GM18873 (cell line): ENCODE data around the gene FHOD1.

ENCODE experiments used
- ATAC-seq: cut with Tn5 transposase; IDR thresholded peaks from one replicate; pipeline ENCODE4 v1.9.1; 2021; ENCODE audit warnings: mild to moderate bottlenecking, moderate library complexity, moderate number of reproducible peaks; ENCODE audit not compliant: unreplicated experiment, low FRiP score

FHOD1 gene

DNA sequence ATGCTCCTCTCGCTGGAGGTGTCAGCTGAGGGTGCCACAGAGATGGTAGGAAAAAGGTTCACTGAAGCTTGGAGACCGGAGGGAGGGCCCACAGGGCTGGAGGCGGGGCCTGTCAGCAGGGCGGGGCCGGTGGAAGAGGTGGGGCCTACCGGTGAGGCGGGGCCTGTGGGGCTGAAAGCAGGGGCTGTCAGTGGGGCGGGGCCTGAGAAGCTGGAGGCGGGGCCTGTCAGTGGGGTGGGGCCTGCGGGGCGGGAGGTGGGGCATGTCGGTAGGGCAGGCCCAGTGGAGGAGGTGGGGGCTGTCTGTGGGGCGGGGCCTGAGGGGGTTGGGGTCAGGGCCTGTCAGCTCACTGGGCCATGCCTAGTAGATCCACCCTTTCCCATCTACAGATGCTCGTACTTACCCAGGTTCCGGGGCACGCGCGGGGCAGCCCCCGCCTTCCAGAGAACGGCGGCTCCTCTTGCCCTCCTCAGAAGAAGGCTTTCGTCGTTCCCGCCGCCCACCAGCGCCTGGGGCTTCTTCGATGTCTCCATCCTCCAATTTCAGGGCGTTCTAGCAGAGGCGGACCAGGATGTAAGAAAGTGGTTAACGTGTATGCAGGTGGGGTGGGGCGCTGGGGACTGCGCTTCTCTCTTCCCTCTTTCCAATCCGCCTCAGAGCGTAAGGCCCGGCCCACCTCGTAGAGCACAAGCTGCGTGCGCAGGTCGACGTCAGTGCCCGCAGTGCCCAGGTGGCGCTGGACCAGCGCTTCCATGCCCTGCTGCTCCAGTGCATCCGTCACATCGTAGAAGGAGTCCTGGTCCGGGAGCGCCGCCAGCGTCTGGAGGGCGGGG, 10.5 kb downstream of the FHOD1 start:
- no peak for ATAC-seq

DNA sequence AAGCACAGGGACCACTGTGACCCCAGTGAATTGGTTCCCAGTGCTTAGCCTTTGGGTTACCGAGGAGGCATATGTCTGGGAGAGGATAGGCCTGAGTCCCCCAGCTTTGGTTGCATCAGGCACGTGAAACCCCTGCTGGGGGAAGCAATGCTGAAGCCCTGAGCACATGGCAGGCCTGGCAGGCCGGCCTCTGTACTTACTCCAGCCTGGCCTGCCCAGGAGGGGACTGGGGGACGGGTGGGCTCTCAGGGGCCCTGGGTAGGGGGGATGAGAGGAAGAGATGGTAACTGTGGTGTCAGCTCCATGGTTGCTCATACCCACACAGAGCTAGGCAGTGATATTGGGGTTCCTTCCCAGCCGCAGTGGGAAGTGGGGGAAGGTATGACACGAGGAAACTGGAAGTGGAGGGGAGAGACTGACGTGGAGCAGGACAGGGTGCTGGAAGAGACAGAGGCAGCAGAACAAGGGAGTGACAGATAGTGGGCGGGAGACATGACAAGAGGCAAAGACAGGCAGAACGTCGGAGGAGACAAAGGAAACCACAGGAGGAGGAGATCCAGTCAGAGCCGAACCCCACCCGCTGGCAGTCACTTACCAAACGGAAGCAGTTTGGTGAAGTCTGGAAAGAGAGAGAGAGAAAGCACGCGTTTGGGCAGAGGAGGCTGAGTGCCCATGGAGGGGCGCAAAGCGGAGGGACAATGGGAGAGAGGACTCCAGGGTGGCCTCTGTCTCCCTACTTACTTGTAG, 11.3 kb downstream of the FHOD1 start:
- ATAC-seq, result no peak

DNA sequence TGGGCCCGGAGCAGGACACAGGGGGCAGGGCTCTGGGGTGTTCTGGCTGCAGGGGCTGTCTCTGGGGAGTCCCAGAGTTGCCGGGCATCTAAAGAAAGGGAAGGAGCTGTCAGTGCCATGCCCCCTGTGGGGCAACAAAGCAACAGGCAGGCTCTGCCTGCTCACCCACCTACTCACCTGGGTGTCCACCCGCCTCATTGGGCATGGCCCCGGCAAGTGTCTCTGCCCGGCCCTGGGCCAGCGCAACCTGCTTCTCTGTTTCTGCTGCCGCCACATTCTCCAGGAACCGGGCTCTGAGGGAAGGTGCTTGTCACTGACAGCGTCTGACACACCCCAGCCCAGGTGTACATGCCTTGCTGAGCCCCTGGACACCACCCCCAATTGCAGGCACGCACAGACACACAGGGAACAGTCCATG, 13.1 kb downstream of the FHOD1 start:
- ATAC-seq, result no peak

DNA sequence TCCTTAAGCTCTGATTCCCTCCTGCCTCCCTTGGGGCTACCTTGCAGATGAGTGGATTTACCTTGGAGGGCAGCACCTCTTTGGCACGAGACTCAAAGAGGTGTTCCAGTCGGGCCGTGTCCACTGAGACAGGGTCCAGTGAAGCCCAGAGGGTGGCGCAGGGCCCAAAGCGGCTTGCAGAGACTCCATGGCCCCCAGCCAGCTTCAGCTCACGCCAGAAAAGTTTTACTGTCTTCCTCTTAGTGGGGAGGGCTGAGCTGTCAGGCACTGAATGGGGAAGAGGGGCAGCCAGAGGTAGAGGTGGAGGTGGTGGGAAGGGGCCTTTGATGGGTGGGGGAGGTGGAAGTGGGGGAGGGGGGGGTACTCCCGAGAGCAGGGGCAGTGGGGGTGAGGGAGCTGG, 13.7 kb downstream of the FHOD1 start:
- ATAC-seq, result no peak

DNA sequence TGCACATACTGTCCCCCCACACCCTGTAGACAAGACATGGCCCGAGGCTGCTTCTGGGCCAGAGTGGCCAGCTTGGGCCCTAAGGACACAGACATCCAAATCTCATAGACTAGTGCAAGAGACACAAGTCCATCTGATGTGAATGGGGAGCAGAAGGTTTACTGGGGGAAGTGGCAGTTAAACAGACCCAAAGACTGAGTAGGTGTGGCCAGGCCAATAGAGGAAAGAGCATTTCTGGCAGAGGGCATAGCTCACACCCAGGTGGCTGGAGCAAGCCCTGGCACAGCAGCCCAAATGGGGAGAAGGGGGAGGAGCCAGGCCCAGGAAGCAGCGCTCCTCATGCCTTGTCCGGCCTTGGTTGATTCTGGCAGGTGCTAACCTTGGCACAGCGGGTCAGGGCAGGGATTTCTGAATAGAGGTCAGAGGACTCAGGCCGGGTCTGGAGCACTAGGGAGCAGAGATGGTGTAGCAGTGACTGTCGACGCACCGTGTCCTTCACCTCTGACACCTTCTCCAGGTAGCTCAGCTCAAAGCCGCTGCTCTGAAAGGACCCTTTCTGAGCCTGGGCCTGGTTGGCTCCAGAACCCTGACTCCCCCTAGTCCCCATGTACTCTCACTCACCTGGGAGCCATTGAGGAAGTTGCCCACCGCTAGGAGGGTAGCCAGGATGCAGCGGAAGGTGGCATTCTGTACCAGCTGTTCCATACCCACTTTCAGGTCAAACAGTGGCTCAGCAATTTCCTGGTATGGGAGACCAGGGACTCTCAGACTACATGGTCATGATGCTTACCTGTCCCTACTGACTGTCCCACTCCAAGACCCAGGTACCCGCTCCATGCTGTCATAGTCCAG, 16.2 kb downstream of the FHOD1 start:
- no peak for ATAC-seq

DNA sequence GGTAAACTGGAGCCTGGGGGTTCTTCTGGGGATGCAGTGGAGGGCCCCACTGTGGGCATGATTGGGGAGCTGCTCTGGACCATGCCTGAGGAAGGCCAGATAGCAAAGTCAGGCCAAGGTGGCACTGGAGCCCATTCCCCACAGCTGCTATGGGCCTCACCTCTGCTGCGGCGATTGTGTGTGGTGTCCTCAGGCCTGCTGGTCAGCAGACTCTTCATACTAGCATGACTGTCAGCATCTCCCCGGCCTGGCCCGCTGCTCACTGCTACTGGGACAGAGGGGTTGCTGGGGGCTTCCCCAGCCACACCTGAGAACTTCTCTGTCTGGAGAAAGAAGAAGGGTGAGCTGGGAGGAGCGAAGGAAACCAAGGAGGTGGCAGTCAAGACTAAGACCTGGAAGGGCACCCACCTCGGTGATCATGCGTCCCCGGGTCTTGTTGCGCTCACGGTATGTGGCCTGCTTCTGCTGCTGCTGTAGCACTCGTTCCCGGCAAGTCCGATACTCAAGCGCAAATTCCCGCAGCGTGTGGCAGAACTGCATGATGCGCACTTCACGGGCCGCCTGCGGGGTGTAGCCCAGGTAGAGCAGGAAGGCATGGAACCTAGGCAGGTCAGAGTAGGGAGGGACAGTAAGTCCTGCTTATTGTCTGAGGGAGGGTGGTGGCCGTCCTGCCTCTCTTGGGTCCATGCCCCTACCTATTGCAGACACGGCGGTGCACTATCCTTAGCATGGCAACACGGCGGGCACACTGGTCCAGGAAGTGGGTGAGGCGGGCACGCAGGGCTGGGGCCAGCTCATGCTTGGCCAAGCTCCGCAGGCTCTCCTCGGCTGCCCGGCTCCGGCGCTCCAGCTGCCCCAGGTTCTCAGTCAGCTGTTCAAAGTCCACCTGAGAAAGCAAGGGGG, 17.1 kb downstream of the FHOD1 start:
- ATAC-seq, result no peak

DNA sequence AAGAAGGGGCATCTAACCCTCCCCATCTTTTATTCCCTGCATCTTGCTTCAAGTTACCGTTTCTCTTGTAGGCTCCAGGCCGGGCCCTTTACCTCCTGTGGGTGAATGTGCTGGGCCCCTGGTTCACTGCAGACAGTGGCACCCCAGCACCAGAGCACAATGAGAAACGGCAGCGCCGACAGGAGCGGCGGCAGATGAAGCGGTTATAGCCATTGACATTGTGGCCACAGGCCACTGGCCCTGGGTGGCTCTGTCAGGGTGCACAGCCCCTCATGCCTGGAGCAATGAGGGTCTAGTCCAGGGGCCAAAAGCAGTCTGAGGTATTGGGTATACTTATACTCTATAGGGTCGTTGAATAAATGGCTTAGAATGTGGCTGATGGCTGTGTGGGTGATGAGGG, 18.4 kb downstream of the FHOD1 start:
- ATAC-seq, result no peak

DNA sequence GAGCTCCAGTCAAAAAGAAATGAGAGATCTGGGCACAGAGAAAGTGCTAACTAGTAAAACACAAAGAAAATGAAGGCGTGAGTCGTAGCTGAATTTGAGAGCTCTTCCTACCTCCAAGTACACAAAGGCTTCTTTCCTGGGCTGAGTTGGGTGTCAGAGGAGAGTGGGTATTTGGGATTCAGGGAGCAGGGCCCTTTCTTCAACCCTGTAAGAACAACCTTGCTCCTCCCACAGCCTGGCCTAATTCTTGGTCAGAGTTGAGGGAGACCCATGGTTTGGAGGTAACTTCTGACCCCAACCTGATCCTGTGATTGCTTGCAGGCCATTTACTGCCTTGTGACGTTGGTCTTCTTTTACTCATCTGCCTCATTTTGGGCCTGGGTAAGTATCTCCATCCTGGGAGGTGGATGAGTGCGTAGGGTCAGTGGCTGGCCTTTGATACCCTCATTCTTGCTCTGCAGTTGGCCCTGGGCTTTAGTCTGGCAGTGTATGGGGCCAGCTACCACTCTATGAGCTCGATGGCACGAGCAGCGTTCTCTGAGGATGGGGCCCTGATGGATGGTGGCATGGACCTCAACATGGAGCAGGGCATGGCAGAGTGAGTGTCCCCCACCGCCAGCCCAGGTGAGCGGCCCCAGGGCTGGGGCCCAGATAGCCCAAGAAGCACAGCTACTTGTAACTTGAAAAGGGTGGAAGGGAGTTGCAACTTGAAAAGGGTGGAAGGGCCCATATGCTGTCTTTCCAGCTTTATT, 19.1 kb downstream of the FHOD1 start:
- no peak for ATAC-seq

DNA sequence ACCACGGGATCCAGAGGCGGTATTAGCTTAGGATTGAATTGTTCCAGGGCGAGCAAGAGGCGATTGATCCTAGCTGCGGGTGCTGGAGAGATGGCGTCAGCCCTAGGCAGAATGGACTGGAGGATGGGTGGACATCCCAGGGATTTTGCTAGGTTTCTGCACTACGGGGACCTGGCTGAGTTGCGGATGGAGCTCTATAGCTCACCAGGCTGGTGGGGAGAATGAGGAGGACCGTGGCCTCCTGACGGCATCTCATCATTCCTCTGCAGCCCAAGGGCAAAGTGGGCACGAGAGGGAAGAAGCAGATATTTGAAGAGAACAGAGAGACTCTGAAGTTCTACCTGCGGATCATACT, 19.7 kb downstream of the FHOD1 start:
- ATAC-seq, result no peak

DNA sequence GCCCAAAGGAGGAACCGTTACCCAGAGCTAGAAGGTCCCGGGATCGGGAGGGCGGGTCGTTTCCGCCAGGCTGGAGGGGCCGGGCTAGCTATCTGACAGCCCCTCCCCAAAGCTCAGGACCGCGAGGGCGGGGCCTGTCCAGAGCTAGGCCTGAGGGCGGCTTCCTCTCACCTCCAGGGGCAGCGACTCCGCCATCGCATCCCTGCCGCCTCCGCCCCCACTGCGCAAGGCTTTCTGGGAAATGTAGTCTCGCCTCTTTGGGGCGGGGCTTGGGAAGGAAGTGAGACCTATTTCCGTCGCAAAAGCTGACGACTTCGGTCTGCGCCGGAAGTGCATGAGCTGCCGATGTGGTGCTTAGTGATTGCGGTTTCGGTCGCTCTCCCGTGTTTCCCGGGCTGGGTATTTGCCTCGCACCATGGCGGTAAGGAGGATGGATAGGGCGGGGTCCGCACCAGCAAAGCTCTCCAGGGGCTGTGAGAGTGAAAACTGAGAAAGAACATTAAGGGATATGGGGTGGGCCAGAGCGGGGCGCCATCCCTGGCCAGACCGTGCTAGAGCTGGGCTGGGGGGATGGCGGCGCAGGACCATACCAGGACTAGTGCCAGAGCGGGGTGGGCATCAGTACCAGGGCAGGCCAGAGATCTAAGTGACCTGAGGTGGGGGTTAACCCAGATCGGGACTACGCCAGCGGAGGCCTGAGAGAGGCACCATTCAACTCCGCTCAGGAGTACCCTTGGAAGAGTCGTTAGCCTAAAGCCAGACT, 20.3 kb downstream of the FHOD1 start, which contains the start of gene TMEM208:
TMEM208 (plus strand) TSS at position 327 of the 763 bp plus-strand sequence; CDS start at position 416, 89 bp downstream.
- ATAC-seq, result peak; percentile 80

DNA sequence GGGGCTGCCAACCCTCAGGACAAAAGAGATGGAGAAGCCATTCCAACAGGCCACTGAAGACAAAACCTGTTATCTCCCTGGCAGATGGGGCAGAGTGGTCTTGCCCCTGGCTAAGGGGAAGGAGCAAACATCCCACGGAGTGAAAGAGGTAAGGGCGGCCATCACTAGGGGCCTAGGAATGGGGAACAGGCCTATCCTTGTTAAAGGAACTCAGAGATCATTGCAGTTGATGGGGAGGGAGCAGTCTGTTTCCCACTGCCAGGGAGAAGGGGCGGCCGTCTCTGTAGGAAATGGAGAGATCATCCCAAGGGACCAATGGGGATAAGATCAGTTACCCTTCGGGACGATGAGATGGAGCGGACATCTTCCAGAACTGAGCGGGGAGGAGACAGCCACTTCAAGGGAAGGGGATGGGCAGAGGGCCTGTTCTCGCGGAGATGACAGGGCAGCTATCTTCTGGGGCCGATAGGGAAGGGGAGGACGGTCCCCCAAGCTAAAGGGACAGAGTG, 20.9 kb downstream of the FHOD1 start:
- no peak for ATAC-seq

DNA sequence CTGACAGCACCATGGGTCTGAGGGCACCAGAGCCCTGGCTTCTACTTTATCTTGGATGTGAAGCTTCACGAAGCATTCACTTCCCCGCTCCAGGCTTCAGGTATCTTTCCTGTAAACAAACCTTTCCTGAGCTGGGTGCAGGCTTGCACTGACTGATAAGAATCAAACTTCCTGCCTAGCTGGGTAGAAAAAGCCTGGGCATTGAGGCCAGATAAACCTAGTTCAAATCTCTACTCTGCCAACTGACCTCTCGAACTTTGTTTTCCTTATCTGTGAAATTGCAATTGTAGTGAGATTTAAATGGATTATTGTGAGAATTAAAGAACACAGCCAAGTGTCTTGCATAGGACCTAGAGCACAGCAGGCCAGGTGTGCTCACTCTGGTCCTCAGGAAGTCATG, 23.3 kb downstream of the FHOD1 start:
- no peak for ATAC-seq

DNA sequence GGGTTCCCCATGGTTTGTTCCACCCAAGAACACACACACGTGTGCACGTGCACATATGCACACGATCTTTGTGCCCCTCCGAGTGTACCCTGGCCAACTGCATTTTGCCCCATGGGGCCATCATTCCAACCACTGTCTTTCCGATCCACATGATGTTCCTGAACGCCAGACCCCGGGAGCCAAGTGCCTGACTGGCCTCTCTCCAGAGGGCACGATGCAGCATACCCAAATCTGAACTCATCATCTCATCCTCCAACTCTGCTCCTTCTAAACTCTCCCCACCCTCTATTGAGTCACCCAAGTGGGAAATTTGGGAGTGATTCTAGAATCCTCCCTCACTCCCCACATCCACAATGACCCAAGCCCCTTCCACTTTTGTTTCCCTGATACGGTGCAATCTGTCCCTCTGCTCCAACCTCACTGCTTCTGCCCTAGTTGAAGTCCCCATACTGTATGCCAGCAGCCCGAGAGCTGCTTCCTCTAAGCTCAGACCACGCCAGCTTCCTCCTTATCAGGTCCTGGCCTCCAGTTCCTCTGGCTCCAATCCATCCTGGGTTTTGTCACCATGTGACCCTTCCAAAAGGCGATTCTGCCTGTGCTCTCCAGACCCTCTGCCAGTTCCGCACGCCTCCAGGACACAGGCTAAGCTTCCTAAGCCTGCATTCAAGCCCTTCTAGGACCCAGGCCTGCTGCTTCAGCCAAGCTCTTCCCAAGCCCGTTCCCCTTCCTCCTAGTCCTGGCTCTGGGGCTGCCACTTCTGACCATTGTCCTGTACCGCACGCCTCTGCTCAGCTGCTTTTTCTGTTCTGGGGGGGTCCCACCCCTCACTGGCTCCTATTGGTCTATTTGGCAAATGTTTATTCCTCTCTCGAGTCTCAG, 30.4 kb downstream of the FHOD1 start:
- no peak for ATAC-seq

DNA sequence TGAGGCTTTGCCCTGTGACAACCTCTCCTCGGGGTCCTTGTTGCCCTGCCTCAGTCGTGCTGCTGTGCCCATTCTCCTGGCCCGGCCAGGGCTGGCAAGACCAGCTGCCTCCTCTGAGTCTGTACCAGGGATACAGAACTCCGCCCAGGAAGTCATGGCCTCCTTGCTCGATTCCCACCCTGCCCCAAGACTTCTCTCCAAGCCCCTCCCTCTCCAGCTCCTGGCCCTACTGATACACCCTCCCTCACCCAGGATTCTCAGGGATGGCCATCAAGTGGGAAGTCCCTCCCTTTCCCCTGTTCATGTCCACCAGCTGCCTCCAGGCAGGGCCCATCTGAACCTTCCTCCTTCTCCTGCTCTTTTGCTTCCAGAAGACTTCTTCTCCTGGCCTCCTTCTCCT, 31.6 kb downstream of the FHOD1 start:
- no peak for ATAC-seq

DNA sequence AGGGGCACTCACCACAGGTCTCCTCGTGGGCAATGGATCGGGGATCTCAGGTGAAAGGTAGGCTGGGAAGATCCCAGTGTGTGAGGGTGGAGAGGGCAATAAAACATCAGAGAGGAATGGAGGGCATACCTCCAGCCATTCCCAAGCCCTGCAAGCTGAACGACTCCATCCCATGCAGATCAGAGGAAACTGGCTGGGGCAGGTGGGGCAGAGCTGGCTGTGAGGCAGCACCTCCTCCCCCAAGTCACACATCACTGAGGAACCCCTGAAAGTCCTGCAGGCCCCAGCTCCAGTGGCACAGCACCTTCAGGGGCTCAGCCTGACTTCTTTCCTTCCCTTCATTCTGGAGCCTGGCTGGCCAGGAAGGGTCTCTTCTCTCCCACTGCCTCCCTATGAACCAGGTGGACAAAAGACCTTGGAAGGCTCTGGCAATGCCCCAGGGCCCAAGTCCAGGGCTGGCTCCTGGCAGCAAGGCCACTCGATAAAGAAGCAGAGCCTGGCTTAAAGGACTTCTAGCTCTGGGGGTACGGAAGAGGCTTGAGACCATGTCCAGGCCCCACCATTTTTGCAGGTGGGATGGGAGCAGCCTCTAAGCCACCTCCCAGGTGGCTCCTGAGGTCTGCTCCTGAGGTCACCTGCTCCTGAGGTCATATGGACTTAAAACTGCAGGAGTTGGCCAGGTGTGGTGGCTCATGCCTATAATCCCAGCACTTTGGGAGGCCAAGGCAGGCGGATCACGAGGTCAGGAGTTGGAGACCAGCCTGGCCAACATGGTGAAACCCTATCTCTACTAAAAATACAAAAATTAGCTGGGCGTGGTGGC, 33.9 kb downstream of the FHOD1 start:
- ATAC-seq, result no peak

DNA sequence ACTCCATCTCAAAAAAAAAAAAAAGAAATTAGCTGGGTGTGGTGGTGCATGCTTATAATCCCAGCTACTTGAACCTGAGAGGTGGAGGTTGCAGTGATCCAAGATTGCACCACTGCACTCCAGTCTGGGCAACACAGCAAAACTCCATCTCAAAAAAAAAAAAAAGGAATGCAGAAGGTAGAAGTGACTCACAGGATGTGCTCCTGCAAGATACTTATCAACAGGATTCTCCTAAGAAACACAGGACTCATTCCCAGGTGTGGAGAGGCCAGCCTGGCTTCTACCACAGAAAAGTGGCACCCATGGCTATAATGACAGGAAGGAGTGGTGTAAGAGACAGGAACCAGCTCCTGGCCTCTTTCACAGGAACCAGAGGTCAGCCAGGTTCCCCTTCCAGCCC, 34.5 kb downstream of the FHOD1 start:
- no peak for ATAC-seq

DNA sequence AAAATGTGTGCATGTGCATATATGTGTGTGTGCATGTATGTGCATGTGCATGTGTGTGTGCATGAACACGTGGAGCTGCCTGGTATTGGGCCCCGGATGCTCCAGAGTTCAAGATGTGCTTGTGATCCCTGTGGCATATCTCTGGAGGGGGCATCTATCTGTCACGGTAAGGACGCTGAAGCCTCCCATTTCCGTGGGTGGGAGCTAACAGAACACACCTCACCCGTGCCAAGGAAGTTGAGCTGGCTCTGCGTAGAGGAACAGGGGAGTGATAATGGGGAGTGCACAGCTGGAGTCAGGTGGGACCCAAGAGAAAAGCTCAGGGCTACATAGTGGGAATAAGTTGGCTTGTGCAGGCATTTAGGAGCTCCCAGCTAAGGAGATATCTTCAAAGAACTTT, 35.6 kb downstream of the FHOD1 start:
- no peak for ATAC-seq
